ENCODE data around the gene PDXP. TPM values are rescaled to one million over a fixed set of nuclear protein-coding genes. Genes with fewer than 3 reads are reported as not detected.
A peak's percentile ranks its signal among the peaks of the same experiment; 100 is the strongest.
"Not testable (repeated sequence)": the region's sequence is repeated elsewhere in the genome, so short reads cannot be mapped to it uniquely, and the experiment has no call there.

PDXP gene
- total RNA-seq, 2 donors from 2014 or later, result 38.0 to 43.2 TPM

DNA sequence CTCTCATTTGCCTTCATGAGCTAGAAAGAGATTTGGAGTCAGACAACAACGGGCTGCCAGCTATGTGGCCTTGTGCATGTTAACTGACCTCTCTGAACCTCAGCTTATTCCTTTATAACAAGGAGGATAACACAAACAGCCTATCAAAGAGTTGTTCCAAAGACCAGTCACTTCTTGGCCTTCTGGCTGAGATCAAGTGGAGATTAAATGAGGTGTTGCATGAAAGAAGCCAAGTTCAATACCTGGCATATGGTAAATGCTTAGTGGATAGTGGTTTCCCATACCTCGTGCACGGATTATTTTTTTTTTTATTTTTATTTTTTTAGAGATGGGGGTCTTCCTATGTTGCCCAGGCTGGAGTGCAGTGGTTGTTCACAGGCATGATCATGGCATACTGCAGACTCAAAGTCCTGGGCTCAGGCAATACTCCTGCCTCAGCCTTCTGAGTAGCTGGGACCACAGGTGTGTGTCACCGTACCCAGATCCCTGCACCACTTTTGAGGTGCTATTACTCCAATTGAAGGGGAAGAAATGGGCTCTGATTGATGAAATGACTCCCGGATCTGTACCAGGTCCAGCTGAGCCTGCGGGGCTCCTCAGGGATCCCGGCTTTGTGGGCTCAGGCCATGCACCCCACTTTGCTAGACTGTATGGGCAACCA, 21.8 kb downstream of the PDXP start:
- Mint-ChIP-seq H3K9me3 (no peaks in the 10 kb centered on the region), H3K36me3 (ENCODE audit: low read depth) (peaks cover 42% of the 10 kb centered on the region), H3K27me3 (no peaks in the 10 kb centered on the region), H3K4me1 (peaks cover 16% of the 10 kb centered on the region), H3K27ac (peak overlapping the region; percentile 29), H3K4me3 (peak overlapping the region; percentile 42)
- ATAC-seq (replicated peaks), result no peak

DNA sequence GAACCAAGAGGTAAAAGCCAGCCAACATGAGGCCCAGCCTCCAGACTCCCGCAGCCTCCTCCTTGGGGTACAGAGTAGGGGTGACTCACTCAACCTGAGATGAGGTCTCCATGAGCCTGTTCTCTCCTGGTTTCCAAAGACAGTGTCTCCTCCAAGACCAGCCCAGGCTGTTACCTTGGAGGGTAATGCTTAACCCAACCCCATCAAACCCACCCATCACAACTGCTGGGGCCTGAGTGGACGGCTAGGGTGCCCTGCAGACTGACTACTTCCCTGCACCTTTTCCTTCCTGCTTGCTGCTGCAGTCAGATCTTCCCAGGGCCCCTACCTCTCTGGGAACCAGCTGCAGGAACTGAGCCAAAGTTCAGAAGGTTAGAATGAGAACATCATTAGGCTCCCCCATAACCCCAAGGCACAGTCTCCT, 22.5 kb downstream of the PDXP start:
- peaks cover 38% of the 10 kb centered on the region for H3K36me3 Mint-ChIP-seq (ENCODE audit: low read depth)
- peaks cover 13% of the 10 kb centered on the region for H3K4me1 Mint-ChIP-seq
- H3K9me3 Mint-ChIP-seq, result no peaks in the 10 kb centered on the region
- ATAC-seq (replicated peaks), result no peak
- H3K27me3 Mint-ChIP-seq, result no peaks in the 10 kb centered on the region
- no peak overlapping the region for H3K4me3 Mint-ChIP-seq
- peak overlapping the region; percentile 23 for H3K27ac Mint-ChIP-seq

GRCh38 chr22:37681556-37682049, 23.1 kb downstream of the PDXP start:
- Mint-ChIP-seq H3K27ac (peak overlapping the region; percentile 23), H3K27me3 (no peaks in the 10 kb centered on the region), H3K36me3 (ENCODE audit: low read depth) (peaks cover 36% of the 10 kb centered on the region), H3K9me3 (no peaks in the 10 kb centered on the region), H3K4me3 (no peak overlapping the region), H3K4me1 (peaks cover 13% of the 10 kb centered on the region)
- ATAC-seq (replicated peaks), result peak; percentile 53

- Mint-ChIP-seq H3K9me3 (no peaks in the 10 kb centered on the region), H3K27me3 (no peaks in the 10 kb centered on the region), H3K27ac (peak overlapping the region; percentile 84), H3K4me3 (peak overlapping the region; percentile 98), H3K36me3 (ENCODE audit: low read depth) (peaks cover 31% of the 10 kb centered on the region), H3K4me1 (peaks cover 9% of the 10 kb centered on the region)
- no peak for ATAC-seq (replicated peaks)
These were observed 26.5 kb downstream of the PDXP start for GRCh38 chr22:37684803-37685615.

- peaks cover 6% of the 10 kb centered on the region for H3K4me1 Mint-ChIP-seq
- peaks cover 42% of the 10 kb centered on the region for H3K36me3 Mint-ChIP-seq (ENCODE audit: low read depth)
- peak; percentile 89 for ATAC-seq (replicated peaks)
- no peaks in the 10 kb centered on the region for H3K27me3 Mint-ChIP-seq
- peak within 1 kb of the TSS; percentile 84 for H3K27ac Mint-ChIP-seq
- H3K4me3 Mint-ChIP-seq, result peak within 1 kb of the TSS; percentile 98
- H3K9me3 Mint-ChIP-seq, result no peaks in the 10 kb centered on the region
These were observed 27.8 kb downstream of the PDXP start, which contains the start of gene NOL12 for GRCh38 chr22:37686002-37686982. NOL12 (plus strand) TSS chr22:37686343; CDS start chr22:37686393, 50 bp downstream.

DNA sequence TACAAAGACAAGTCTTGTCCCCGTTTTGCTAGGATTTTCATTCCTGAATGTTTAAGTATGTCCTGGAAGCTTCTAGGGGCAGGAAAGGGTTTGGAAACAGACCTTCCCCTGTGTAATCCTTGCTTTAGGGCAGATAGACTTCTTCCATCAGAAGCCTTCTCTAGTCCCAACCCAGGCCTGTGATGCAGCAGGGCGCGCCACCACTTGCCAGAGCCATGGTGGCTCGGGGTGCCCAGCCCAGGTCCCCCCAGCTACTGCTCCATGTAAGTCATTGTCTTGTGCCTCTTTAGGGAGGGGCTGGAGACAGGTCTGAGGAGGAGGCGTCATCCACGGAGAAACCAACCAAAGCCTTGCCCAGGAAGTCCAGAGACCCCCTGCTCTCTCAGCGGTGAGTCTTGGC, 31.9 kb downstream of the PDXP start:
- no peaks in the 10 kb centered on the region for H3K4me1 Mint-ChIP-seq
- no peak overlapping the region for H3K27ac Mint-ChIP-seq
- no peak for ATAC-seq (replicated peaks)
- no peaks in the 10 kb centered on the region for H3K9me3 Mint-ChIP-seq
- H3K4me3 Mint-ChIP-seq, result no peak overlapping the region
- no peaks in the 10 kb centered on the region for H3K27me3 Mint-ChIP-seq
- H3K36me3 Mint-ChIP-seq (ENCODE audit: low read depth), result peaks cover 71% of the 10 kb centered on the region

DNA sequence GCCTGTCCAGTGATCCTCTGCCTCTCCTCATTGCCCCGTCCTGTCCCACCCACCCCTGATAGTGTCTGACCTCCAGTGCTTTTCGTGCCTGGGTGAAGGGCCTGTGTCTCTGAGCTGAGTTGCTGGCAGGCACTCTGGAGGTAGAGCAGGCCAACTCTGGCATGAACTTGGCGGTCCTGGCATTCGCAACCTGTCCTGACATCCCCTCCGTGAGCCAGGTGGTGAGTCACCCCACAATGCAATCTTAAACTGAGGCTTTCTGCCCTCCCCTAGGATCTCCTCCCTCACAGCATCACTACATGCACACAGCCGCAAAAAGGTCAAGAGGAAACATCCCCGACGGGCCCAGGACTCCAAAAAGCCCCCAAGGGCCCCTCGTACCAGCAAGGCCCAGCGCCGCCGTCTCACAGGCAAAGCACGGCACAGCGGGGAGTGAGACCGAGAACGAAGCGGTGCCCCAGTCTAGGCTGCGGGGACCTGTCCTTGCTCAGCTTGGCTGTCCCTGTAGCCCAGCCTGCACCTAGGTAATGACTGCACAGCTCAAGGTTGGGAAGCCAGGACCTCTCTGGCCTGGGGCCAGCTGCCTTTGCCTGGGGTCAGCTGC, 32.5 kb downstream of the PDXP start:
- Mint-ChIP-seq H3K27ac (no peak overlapping the region), H3K27me3 (no peaks in the 10 kb centered on the region), H3K4me1 (peaks cover 5% of the 10 kb centered on the region), H3K36me3 (ENCODE audit: low read depth) (peaks cover 77% of the 10 kb centered on the region), H3K9me3 (no peaks in the 10 kb centered on the region), H3K4me3 (no peak overlapping the region)
- no peak for ATAC-seq (replicated peaks)

DNA sequence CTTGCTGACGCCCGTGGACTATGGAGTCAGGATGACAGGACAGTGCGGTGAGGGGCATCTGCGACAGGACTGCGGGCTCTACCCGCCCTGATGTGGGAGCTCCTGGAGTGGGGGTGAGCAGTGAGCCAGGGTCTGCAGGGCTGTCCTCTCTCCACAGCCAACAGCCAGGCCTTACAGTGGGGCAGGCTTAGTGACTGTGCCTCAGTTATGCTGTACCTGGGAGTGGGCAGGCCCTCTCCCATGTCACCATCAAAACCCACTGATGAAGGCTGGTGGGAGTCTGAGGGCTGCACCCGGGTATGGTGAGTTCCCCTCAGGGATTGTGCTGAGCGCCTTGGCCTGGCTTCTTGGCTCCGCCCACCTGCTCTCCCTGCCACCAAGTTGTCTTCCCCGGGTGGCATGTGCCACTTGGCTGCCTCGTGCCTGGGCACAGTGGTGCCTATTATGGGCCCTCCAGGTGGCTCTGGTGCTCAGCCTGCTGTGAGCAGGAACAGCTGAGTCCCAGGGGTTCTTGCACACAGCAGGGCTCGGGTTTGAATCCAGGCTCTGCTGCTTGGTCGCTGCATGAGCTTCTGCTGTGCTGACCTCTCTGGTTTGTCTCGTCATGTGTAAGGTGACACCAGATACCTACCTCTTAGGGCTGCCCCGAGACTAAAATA, 34.2 kb downstream of the PDXP start:
- Mint-ChIP-seq H3K27me3 (no peaks in the 10 kb centered on the region), H3K4me3 (no peak overlapping the region), H3K36me3 (ENCODE audit: low read depth) (peaks cover 73% of the 10 kb centered on the region), H3K9me3 (no peaks in the 10 kb centered on the region), H3K4me1 (peaks cover 13% of the 10 kb centered on the region), H3K27ac (no peak overlapping the region)
- no peak for ATAC-seq (replicated peaks)

- Mint-ChIP-seq H3K36me3 (ENCODE audit: low read depth) (peaks cover 61% of the 10 kb centered on the region), H3K4me1 (peaks cover 13% of the 10 kb centered on the region)
- not testable (repeated sequence) for H3K4me3 Mint-ChIP-seq; H3K27me3 Mint-ChIP-seq; ATAC-seq (replicated peaks); H3K9me3 Mint-ChIP-seq; H3K27ac Mint-ChIP-seq
These were observed 35.6 kb downstream of the PDXP start for GRCh38 chr22:37694131-37694530.

GRCh38 chr22:37696260-37696656, 37.7 kb downstream of the PDXP start:
- peak overlapping the region; percentile 87 for H3K27ac Mint-ChIP-seq
- not testable (repeated sequence) for ATAC-seq (replicated peaks); H3K27me3 Mint-ChIP-seq; H3K9me3 Mint-ChIP-seq
- H3K36me3 Mint-ChIP-seq (ENCODE audit: low read depth), result peaks cover 41% of the 10 kb centered on the region
- peak overlapping the region; percentile 94 for H3K4me3 Mint-ChIP-seq
- peaks cover 13% of the 10 kb centered on the region for H3K4me1 Mint-ChIP-seq

GRCh38 chr22:37696657-37697537, 38.4 kb downstream of the PDXP start, which contains the start of gene TRIOBP:
TRIOBP (plus strand) TSS chr22:37697048; CDS start chr22:37701366, 4,318 bp downstream.
- Mint-ChIP-seq H3K4me1 (peaks cover 13% of the 10 kb centered on the region), H3K36me3 (ENCODE audit: low read depth) (peaks cover 35% of the 10 kb centered on the region), H3K4me3 (peak within 1 kb of the TSS; percentile 94), H3K27me3 (no peaks in the 10 kb centered on the region), H3K27ac (peak within 1 kb of the TSS; percentile 87), H3K9me3 (no peaks in the 10 kb centered on the region)
- peak; percentile 100 for ATAC-seq (replicated peaks)

DNA sequence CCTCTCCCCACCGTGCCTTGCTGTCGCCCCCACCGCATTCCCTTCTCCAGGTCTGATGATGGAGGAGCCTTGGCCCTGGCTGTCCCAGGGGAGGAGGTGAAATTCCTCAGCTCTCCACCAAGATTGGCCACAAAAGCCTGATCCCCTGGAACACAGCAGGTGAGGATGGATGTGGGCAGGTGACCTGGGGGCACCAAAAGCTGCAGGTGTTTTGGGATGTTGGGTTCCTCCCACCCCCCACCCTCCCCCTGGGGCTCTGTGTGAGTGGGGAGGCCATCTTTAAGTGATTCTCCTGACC, 39.0 kb downstream of the PDXP start:
- peak overlapping the region; percentile 94 for H3K4me3 Mint-ChIP-seq
- H3K27ac Mint-ChIP-seq, result no peak overlapping the region
- H3K4me1 Mint-ChIP-seq, result peaks cover 13% of the 10 kb centered on the region
- H3K9me3 Mint-ChIP-seq, result no peaks in the 10 kb centered on the region
- H3K36me3 Mint-ChIP-seq (ENCODE audit: low read depth), result peaks cover 29% of the 10 kb centered on the region
- no peaks in the 10 kb centered on the region for H3K27me3 Mint-ChIP-seq
- no peak for ATAC-seq (replicated peaks)

Data from activated T-helper 17 cell treated with anti-CD3 and anti-CD28 coated beads, Interleukin-2, amount 50 U/mL, for 72 hours (primary cell).